LNCAP (cell line): Measurements from ENCODE around the gene TNK2.

Experiments used
- TF ChIP-seq, protein P1 (sequence below): fragments of 450-650 bp; IDR thresholded peaks from 2 replicates; pipeline ENCODE4 v1.5.1; 2017; ENCODE audit warnings: mild to moderate bottlenecking

The TNK2 gene

DNA sequence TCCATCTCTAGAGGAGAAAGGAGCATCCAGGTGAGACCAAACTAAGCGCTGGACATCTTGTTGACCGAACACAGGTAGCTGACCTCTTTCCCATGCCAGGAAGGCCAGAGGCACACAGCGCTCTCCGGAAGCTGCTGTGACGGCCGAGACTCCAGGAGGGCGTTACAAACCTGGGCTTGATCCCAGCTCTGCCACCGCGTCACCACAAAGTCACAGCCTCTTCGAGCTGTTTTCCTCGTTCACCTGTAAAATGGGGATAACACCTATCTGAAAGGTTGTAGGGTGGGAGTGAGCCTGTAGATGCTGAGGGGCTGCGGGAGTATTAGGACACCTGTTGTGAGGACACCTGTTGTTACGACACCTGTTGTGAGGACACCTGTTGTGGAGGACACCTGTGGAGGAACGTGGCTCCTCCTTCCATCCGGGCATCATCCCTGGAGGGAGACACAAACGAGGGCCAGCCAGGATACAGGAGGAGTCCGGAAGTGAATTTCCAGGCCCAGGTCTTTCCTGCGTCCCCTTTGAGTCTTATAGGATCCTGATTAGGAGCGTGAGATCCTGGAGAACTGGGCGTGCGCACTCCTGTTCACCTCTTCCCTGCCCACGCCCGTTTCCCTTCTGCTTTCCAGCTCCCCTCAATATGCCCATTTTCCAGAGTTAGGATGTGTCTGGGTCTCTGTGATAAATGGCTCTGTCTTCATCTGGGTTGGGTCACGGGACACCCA lies 94.3 kb downstream of the TNK2 start:
- TF ChIP-seq, protein P1, sequence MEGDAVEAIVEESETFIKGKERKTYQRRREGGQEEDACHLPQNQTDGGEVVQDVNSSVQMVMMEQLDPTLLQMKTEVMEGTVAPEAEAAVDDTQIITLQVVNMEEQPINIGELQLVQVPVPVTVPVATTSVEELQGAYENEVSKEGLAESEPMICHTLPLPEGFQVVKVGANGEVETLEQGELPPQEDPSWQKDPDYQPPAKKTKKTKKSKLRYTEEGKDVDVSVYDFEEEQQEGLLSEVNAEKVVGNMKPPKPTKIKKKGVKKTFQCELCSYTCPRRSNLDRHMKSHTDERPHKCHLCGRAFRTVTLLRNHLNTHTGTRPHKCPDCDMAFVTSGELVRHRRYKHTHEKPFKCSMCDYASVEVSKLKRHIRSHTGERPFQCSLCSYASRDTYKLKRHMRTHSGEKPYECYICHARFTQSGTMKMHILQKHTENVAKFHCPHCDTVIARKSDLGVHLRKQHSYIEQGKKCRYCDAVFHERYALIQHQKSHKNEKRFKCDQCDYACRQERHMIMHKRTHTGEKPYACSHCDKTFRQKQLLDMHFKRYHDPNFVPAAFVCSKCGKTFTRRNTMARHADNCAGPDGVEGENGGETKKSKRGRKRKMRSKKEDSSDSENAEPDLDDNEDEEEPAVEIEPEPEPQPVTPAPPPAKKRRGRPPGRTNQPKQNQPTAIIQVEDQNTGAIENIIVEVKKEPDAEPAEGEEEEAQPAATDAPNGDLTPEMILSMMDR = no peak
